ENCODE results near the gene FEV.

DNA sequence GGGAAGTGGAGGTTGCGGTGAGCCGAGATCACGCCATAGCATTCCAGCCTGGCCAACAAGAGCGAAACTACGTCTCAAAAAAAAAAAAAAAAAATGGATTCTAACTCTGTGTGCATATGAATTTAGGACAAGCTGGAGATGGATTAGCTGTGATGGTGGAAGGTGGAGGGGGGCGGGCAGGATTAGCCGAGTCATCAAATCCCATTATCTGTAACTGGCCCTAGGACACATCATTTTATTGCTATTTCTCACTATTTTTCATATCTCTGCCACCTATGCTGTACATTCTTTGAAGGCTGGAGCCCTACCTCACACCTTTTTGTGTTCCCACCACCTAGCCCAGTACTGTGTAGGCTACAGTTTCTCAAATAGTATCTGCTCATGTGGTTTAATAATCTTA, 32.8 kb downstream of the FEV start:
- TF ChIP-seq EZH2phosphoT487 (conservative IDR thresholded peaks at IDR 0.05; ENCODE audit: low read length), result no peak
- TF ChIP-seq, protein P1, sequence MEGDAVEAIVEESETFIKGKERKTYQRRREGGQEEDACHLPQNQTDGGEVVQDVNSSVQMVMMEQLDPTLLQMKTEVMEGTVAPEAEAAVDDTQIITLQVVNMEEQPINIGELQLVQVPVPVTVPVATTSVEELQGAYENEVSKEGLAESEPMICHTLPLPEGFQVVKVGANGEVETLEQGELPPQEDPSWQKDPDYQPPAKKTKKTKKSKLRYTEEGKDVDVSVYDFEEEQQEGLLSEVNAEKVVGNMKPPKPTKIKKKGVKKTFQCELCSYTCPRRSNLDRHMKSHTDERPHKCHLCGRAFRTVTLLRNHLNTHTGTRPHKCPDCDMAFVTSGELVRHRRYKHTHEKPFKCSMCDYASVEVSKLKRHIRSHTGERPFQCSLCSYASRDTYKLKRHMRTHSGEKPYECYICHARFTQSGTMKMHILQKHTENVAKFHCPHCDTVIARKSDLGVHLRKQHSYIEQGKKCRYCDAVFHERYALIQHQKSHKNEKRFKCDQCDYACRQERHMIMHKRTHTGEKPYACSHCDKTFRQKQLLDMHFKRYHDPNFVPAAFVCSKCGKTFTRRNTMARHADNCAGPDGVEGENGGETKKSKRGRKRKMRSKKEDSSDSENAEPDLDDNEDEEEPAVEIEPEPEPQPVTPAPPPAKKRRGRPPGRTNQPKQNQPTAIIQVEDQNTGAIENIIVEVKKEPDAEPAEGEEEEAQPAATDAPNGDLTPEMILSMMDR (IDR thresholded peaks at IDR 0.05; ENCODE audit: insufficient read depth, low read length, poor library complexity, severe bottlenecking), result no peak
